ENCODE measurements around the gene TMF1.

The TMF1 gene

GRCh38 chr3:69092030-69092516, 39.9 kb upstream of the TMF1 start:
- Histone ChIP-seq H3K27ac (peak overlapping the region; percentile 36 to 42), H3K4me3 (peak overlapping the region; percentile 18)
- no peak for TF ChIP-seq CTCF (IDR thresholded peaks at IDR 0.05)
- DNase-seq (ENCODE audit: low spot score): no peak

- Histone ChIP-seq H3K4me3 (peak overlapping the region; percentile 18), H3K27ac (peak overlapping the region in 1 of 2 donors; percentile 36)
- no peak for TF ChIP-seq CTCF (IDR thresholded peaks at IDR 0.05)
- no peak for DNase-seq (ENCODE audit: low spot score)
Observed at GRCh38 chr3:69091389-69092029, 39.4 kb upstream of the TMF1 start.

- Histone ChIP-seq H3K27ac (peak overlapping the region; percentile 28 to 38), H3K4me3 (peak overlapping the region; percentile 24)
- TF ChIP-seq CTCF (IDR thresholded peaks at IDR 0.05): no peak
- no peak for DNase-seq (ENCODE audit: low spot score)
Observed at GRCh38 chr3:69090021-69090420, 37.9 kb upstream of the TMF1 start.

GRCh38 chr3:69088063-69088462, 35.9 kb upstream of the TMF1 start:
- no peak for TF ChIP-seq CTCF (IDR thresholded peaks at IDR 0.05)
- Histone ChIP-seq H3K4me3 (peak overlapping the region; percentile 92), H3K27ac (peak overlapping the region; percentile 94 to 97)
- no peak for DNase-seq (ENCODE audit: low spot score)

- Histone ChIP-seq H3K4me3 (peak overlapping the region; percentile 92), H3K27ac (peak overlapping the region; percentile 94 to 97)
- TF ChIP-seq CTCF (IDR thresholded peaks at IDR 0.05): no peak
- no peak for DNase-seq (ENCODE audit: low spot score)
Observed at GRCh38 chr3:69087030-69087791, 35.1 kb upstream of the TMF1 start.

GRCh38 chr3:69085833-69086722, 33.9 kb upstream of the TMF1 start:
- DNase-seq (ENCODE audit: low spot score): peak; percentile 90
- H3K27ac ChIP-seq: peak overlapping the region; percentile 94 to 97
- TF ChIP-seq CTCF (IDR thresholded peaks at IDR 0.05): no peak
- peak overlapping the region; percentile 92 for H3K4me3 ChIP-seq

Data from coronary artery (tissue), 2 donors.